NCI-H2081 treated with DMSO at 0.1 percent for 48 hours (cell line): ENCODE data around the gene CST7.
"Not testable (repeated sequence)": the region's sequence is repeated elsewhere in the genome, so short reads cannot be mapped to it uniquely, and the experiment has no call there.

ENCODE experiments used
- DNase-seq: peaks from one replicate; lab custom pipeline; 2025; lab: John Stamatoyannopoulos, UW

CST7 gene, protein sequence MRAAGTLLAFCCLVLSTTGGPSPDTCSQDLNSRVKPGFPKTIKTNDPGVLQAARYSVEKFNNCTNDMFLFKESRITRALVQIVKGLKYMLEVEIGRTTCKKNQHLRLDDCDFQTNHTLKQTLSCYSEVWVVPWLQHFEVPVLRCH

DNA sequence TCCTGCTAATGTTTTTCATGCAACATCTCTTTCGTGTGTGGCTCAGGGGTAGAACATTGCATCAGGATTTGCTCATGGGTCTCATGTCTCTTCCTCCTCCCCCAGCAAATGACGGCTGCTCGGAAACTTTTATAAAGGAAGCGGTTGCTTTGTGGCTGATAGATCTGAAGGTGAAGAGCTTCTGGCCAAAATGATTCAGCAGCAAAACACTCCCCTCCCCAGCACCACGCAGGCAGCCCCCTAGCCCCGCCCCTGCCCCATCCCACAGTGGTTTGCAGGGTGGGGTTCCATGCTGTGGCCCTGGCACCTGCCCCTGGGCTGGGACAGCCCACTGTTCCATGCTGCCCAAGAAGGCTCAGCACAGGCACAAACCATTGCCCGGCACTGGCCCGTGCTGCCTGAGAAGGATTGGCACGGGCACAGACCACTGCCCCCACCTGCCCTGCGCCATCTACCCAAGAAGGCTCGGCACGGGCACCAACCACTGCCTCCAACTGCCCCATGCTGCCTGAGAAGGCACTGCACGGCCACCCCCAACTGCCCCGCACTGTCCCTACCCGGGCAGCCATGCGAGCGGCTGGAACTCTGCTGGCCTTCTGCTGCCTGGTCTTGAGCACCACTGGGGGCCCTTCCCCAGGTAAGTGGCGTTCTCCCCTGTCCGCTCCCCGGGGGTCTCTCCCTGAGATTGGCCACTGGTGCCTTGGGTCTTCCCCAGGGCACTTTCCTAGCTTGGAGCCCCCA is at the start of gene CST7:
TSS of gene CST7 (plus strand) at position 331 of the 741 bp plus-strand sequence. CDS start at position 568, 237 bp downstream.
- no peak for DNase-seq

DNA sequence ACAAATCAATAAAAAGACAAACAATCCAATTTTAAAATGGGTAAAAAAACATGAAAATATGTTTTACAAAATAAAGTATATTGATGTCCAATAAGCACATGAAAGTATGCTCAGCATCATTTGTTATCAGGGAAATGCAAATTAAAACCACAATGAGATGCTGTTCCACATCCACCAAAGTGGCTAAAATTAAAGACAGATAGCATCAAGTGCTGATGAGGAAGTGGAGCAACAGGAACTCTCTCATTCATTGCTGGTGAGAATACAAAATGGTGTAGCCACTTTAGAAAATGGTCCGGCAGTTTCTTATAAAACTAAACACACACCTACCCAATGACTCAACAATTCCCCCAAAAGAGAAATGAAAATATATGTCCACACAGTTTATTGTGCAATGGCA is 42.3 kb upstream of the CST7 start:
- DNase-seq = no peak

DNA sequence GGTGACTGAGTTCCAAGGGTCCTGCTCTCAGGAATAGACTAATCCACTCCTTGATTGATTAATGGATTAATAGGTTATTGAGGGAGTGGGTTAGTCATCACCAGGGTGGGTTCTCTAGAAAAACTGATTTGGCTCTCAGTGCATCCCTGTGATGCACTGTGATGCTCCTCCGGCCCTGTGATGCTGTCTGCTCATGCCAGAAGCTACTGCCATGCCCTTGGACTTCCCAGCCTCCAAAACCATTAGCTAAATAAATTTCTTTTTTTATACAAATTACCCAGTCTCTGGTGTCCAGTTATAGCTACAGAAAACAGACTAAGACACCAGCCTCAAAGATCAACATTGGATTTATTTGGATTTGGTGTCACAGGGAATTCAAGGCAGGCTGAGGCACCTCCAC is 40.4 kb upstream of the CST7 start:
- DNase-seq = no peak

DNA sequence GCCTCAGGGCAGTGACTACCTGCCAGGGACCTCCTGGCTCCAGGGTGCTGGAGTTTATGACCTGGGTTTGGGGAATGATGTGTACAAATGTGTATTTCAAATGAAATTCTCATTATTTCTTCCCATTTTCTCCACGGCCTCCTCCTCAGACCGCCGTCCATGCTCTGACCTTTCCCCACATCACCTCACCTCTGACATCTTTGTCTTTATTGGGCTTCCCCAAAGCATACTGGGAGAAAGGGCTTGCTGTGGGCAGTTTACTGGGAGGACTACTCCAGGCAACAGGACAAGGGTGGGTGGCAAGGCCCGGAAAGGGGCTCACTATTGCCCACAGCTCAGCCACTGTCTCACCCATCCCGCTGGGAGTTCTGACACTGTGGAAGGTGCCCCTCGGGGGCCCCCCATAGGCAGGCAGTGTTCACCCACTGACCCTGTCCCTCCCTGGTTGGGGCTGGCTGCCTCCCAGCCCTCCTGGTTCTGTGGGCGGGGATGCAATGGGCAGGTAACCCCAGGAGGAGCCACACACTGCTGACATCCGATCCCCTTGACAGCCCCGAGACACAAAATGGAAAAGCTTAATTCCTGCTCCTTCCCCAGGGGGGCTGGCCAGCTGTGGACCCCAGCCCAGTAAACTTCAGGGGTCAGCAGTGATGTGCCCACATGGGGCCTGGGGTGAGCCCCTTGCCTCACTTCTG is 39.8 kb upstream of the CST7 start:
- DNase-seq = no peak

DNA sequence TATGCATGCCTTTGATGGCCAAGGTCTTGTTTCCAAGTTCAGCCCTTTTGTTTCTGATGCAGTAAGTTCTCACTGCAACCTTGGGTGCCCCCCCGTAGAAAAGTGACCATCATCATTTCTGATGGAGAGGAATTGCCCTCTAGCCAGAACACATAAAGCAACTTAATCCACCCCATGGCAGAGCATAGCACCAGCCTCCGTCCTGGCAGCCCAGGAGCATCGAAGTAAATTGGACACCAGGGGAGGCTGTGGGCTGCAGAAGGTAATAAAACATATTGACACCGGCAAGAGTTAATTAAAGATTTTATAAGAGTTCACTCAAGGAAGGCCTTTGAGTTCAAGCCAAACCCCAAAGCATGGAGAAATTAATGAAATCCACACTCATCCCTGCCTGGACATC is 39.2 kb upstream of the CST7 start:
- DNase-seq = no peak

DNA sequence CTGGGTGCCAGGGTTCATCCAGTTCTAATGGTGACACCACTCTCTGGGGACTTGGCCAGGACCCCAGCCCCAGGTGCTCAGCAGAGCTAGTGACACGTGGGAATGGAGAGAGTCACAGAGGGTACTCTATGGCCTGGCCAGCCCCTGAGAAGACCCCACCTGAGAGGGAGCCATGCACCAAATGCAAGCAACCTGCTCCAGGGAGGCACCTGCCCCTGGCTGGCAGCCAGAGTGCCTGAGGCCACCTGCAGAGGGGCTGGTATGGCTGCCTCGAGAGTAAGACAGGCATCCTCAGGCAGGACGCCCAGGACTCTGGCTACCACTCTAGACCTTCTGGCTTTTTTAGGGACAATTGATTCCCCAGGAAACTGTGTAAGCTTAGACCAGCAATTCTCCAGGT is 38.6 kb upstream of the CST7 start:
- no peak for DNase-seq

DNA sequence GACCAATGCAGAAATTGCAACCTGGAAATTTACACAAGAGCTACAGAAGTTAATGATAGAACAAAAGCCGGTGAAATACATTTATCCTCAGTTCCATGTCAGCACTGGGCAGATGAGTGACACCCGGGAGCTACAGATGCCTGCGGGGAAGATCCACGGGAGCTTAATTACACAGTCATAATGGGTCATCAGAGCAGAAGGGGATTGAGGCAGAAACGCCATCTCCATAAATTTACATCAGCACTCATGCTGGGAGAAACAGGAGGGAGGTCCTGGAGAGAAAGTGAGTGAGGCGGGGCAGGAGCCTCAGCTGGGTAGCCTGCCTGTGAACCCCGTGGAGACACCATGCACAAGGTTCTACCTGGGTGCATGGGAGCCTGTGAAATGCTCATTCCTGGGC is 37.6 kb upstream of the CST7 start:
- DNase-seq = no peak

DNA sequence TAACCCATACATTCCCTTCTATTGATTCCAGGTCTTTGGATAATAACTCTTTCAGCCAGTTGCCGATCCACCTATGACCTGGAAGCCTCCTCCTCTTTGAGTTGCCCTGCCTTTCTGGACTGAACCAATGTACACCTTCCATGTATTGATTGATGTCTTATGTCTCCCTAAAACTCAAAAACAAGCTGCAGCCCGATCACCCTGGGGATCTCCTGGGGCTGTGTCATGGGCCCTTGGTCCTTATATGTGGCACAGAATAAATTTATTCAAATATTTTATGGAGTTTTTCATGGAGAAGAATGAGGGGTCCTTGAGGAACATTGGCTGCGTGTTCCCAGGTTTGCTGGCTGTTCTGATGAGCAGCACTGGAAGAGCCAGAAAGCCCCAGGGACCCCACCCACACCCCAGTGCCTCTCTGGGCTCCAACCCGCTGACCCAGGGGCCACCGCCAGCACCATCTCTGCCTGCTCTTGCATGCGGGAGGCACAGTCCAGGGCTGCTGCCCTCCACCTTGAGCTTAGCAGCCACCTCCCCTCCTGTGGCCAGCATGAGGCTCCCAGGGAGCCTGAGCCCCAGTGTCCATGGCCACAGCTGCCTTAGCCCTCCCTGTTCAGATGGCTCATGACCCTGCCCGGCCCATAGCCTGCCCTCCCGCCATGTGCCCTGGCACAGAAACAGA is 36.5 kb upstream of the CST7 start:
- DNase-seq = no peak

DNA sequence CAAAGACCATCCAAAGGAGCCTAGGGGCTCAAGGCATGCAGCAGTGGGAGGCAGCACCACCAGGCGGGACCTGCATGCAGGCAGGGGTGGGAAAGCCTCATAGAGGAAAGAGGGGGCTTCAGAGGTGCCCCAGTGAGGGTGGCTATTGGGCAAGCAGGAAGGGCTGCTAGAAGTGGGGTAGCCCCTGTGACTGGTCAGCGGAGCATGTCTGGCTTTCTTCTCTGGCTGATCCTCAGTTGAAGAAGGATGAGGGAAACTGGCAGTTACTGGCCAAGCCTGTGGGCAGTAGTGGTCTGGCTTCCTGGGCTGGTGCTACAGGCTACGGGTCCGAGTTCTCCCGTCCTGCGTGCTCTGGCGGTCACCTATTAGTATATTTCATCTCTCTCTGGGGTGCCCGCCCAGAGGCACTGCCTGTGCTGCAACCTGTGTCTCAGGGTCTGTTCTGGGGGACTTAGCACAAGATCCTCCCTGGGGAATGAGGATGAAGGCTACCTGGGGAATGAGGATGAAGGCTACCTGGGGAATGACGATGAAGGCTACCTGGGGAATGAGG is 35.9 kb upstream of the CST7 start:
- no peak for DNase-seq

DNA sequence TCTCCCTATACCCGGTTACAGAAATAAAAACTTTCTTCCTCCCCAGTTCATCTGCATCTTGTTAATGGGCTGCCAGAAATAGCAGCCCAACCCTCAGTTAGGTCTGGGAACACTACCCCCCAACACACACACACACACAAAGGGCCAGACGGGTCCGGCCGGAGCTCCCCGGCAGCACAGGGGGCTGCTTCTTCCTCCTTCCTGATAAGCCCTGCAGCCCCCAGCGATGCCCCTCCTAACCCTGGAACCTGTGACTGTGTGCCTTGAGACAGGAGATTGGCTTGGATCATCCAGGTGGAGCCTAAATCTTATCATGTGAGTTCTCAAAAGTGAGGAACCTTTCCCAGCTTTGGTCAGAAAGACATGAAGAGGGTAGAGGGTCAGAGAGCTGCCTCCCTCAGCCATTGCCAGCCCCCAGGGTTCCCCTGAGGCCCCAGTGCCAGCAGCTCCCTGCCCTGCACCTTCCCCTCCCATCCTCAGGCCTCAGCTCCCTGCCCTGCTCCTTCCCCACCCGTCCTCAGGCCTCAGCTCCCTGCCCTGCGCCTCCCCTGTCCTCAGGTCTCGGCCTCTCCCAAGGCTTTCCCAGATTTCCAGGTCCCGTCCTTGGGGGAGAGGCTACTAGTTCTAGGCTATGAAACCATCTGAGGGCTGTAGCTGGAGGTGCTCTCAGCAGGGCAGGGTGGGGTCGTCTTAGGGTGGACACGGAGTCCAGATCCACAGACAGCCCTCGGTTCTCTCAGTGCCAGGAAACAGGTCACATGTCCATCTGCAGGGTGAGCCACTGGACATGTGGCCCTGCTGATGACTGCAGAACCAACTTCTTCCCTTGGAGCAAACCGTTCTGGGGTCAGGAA is 34.5 kb upstream of the CST7 start:
- DNase-seq = no peak

DNA sequence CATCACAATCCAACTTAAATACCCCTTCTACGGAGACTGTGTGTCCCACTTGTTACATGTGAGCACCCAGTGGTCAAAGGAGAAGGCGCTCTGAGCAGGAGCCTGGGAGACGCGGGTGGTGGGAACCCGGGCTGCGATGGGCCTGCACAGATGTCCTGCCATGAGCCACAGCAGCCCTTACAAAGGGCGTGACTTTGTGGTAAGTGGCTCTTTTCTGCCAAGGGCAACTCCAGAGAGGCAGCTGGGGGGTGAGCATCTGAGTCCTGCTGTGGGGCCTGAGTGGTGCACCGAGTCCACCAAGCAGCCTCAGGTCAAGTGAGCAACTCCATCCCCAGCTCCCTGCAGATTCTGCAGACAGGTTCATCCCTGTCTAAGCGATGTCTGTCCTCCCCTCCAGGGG is 33.6 kb upstream of the CST7 start:
- DNase-seq = no peak

DNA sequence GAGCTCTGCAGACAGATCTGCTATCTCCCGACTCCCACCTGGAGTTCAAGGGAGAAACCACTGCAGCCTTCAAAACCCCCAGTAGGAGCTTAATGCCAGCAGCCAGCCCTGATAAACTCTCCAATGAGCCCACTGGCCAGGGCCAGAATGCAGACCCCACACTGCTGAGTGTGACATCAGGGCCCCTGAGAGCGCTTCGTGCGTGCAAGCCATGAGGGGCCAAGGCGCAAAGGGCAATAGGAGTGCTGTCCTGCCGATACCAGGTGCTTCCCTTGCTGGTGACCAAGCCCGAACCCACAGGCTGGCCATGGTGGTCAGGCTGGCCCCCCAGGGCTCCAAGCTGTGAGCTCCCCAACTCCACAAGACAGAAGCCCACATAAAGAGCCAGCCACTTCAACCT is 33.2 kb upstream of the CST7 start:
- no peak for DNase-seq

DNA sequence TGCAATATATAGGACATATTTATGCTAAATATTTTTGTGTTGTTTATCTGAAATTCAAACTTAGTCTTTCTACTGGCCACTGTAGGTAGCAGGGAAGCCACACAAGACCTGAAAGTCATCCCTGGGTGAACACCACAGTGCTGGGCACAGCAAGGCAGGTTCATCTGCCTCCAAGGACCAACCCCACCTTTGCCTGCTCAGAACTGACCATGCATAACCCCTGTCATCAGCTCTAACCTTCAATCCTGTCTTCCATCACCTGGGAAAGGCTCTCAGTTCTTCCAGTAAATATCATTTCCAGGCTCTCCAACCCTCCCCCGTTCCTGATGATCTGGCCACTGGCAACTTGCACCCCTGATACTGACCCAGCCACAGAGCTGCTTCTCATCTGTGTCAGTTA is 32.7 kb upstream of the CST7 start:
- DNase-seq = no peak

DNA sequence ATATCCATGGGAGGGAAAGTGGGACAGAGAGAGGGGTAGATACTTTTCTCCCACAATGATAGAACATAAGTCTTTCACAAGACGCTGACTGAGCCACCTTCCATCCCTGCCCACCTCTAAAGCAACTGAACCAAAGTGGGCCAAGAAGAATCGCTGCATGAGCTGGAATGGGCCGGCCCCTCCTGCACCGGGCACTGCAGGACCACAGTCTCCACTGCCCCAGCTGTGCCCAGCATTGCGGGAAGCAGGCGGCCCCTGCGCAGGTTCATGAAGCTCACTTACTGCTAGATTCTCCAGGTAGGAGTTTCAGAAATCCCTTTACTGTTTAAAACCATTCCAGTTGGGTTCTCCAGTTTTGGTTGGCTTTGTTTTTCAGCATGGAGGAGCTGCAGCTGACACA is 32.0 kb upstream of the CST7 start:
- DNase-seq = no peak

DNA sequence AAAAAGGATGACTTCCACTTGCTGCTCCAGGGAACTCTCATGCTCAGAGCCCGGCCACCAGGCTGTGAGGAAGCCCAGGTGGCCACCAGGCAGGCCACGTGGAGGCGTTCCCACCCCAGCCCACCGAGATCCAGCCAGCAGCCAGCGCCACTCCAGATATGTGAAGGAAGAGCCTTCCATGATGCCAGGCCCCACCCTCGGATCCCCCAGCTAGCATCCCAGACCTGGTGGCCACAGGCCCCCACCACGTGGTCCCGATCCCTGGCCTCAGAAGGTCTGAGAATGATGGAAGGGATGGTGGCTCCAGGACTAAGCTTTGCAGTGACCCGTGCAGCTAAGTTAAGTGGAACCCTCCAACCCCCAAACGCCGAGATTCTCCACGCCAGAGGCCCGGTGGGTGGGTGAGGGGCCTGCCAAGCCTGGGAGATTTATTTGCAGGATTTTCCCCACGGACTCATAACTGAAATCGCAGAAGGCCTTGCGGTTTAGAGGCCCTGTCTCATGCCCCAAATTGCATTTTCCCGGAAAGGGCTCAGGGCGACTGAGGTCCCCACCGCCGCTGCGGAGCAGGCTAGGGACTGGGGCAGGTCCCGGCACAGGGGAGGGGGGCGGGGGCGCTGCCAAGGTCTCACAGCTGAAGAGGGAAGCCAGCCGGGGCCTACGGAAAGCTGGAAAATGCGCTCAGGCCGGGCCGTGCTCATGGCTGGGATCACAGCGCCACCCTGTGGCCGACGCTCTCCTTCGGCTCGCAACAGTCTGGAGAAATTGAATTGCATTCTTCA is 31.1 kb upstream of the CST7 start:
- DNase-seq = no peak

DNA sequence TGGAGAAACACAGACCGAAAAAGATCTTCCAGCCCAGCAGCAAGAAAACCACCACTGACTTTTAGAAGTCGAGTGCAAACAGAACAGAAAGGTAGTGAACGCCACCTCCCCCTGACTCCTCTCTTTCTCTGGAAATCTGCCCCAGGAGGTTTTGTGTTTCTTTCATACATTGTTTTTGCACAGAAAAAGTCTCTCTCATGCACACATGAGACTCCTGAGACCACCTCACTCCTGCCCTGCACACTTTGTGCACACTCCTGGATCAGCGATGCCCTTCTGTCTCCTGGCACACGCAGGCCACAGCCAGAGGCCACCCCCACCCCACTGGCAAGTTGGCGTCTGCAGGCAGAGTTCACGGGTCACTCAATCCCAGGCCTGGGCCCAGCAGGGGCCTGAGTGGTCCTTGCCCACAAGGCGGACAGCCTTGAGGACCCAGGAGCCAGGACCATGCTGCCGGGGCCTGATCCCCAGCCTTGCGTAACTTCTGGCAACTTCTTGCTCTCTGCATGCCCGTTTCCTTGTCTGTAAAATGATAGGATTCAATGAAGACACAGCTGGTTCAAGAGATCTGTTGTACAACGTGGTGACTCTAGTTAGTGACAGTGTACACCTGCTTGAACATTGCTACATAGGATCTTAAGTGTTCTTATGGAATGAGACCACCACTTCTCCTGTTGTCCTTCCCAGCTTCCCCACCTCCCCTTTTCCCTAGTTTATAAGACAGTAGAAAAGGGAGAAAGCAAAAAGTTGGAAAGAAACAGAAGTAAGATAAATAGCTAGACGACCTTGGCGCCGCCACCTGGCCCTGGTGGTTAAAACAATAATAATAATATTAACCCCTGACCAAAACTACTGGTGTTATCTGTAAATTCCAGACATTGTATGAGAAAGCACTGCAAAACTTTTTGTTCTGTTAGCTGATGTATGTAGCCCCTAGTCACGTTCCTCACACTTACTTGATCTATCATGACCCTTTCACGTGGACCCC is 30.2 kb upstream of the CST7 start:
- DNase-seq = no peak

DNA sequence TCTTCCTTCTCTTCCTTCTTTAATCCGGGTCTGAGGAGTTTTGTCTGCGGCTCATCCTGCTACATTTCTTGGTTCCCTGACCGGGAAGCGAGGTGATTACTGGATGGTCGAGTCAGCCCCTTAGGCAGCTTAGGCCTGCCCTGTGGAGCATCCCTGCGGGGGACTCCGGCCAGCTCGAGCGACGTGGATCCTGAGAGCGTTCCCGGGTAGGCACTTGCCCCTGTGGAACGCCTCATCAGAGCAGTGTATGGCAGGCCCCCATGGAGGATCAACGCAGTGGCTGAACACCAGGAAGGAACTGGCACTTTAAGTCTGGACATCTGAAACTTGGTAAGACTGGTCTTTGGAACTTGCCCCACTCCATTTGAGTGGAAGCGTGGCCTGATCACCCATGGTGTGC is 29.4 kb upstream of the CST7 start:
- not testable (repeated sequence) for DNase-seq

DNA sequence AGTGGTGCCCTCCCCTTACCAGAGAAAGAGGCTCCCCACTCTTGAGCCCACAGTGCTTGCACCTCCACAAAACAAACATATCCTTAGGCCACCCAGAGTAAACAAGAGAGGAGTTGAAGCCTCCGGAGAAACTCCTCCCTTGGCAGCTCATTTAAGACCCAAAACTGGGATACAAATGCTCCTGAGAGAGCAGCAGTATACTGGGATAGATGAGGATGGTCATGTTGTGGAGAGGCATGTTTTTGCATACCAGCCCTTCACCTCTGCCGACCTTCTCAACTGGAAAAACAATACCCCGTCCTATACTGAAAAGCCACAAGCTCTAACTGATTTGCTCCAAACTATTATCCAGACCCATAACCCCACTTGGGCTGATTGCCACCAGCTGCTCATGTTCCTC is 28.4 kb upstream of the CST7 start:
- not testable (repeated sequence) for DNase-seq

DNA sequence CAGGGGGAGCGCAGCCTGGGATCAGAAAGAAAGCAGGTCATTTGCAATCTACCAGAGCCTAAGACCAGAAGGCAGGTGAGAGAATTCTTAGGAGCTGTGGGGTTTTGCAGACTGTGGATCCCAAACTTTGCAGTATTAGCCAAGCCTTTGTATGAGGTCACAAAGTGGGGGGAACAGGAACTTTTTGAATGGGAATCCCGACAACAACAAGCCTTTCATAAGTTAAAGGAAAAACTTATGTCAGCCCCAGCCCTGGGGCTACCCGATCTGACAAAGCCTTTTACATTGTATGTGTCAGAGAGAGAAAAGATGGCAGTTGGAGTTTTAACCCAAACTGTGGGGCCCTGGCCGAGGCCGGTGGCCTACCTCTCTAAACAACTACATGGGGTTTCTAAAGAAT is 19.8 kb upstream of the CST7 start:
- not testable (repeated sequence) for DNase-seq
